Measurements from ENCODE around the gene ARID1B. TPM values are rescaled to one million over a fixed set of nuclear protein-coding genes. Genes with fewer than 3 reads are reported as not detected.

ARID1B gene
- total RNA-seq, 4 donors from 2014 or later = 87.1 to 194 (median 115) TPM

DNA sequence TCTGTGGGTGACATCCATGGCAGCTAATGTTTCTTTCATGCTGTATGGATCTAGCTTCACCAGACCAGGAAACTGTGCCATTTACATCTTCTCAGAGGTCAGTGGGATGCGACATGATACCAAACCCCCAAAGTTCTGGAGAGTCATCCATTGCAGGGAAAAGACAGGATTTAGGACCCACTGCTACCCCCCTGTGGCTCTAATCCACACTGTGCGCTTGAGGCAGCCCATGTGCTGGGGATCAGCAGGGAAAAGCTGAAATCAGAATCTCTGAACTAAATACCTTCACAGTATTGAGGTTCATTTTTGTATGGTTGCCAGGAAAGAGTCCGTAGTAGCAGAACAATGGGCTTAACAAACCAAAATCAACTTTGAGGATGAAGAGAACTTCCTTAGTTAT lies 381.7 kb downstream of the ARID1B start:
- no peak overlapping the region for H3K27ac ChIP-seq

DNA sequence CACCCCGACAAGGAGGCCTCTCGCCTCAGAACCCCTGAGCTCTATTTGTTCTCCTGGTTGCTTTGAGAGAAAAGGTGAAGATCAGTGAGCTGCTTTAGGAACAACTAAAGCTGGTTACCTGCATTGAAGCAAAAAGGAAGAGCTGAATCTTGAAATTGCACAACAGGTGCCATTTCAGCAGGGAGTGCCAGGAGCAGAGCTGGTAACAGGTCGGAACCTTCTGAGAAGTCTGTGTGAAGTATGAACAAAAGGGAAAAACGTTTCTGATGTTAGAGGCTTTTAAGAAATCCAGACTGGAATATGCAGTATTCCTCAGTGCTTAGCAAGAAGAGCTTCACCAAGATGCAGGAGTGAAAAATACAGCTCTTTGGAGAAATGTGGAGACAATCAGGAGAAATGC lies 382.2 kb downstream of the ARID1B start:
- no peaks in the 10 kb centered on the region for H3K27me3 ChIP-seq
- H3K36me3 ChIP-seq = no peaks in the 10 kb centered on the region
- no peaks in the 10 kb centered on the region for H3K9me3 ChIP-seq
- in situ Hi-C loops (cut with MboI; ENCODE audit: low pct_ligation_motif_present in 1 of 4, low pct_unique_long_range_greater_than_20kb in 1 of 4, low sequenced_read_pairs in 3 of 4) (no loop called here), intact Hi-C loops (cut with DNase I; ENCODE audit: low total_unique reads) (no loop called here)
- no peak for TF ChIP-seq POLR2AphosphoS5 (IDR thresholded peaks at IDR 0.05)
- TF ChIP-seq, protein P1, sequence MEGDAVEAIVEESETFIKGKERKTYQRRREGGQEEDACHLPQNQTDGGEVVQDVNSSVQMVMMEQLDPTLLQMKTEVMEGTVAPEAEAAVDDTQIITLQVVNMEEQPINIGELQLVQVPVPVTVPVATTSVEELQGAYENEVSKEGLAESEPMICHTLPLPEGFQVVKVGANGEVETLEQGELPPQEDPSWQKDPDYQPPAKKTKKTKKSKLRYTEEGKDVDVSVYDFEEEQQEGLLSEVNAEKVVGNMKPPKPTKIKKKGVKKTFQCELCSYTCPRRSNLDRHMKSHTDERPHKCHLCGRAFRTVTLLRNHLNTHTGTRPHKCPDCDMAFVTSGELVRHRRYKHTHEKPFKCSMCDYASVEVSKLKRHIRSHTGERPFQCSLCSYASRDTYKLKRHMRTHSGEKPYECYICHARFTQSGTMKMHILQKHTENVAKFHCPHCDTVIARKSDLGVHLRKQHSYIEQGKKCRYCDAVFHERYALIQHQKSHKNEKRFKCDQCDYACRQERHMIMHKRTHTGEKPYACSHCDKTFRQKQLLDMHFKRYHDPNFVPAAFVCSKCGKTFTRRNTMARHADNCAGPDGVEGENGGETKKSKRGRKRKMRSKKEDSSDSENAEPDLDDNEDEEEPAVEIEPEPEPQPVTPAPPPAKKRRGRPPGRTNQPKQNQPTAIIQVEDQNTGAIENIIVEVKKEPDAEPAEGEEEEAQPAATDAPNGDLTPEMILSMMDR (IDR thresholded peaks at IDR 0.05) = no peak
- no peak for TF ChIP-seq EP300 (IDR thresholded peaks at IDR 0.05; ENCODE audit: low read depth)
- no peak for TF ChIP-seq POLR2A (IDR thresholded peaks at IDR 0.05)
- WGBS, 2 donors (ENCODE audit: low coverage in 1 of 2) = 75 to 78% methylated on average over 4 of the region's 4 CpGs
- H3K27ac ChIP-seq = no peak overlapping the region
- H3K4me1 ChIP-seq = no peaks in the 10 kb centered on the region
- no peak for DNase-seq
- H3K4me3 ChIP-seq = no peak overlapping the region

More for the DNA sequence above, 381.7 kb downstream of the ARID1B start:
- in situ Hi-C loops (cut with MboI; ENCODE audit: low pct_ligation_motif_present in 1 of 4, low pct_unique_long_range_greater_than_20kb in 1 of 4, low sequenced_read_pairs in 3 of 4) = no loop called here
- TF ChIP-seq POLR2AphosphoS5 (IDR thresholded peaks at IDR 0.05) (no peak), EP300 (IDR thresholded peaks at IDR 0.05; ENCODE audit: low read depth) (no peak), POLR2A (IDR thresholded peaks at IDR 0.05) (no peak)
- TF ChIP-seq, protein P1 (IDR thresholded peaks at IDR 0.05) = no peak
- no peaks in the 10 kb centered on the region for H3K36me3 ChIP-seq
- H3K4me3 ChIP-seq = no peak overlapping the region
- DNase-seq = no peak
- 86 to 88% methylated on average over 1 to 3 of the region's 3 CpGs for WGBS, 2 donors (ENCODE audit: low coverage in 1 of 2)
- no peaks in the 10 kb centered on the region for H3K4me1 ChIP-seq
- H3K9me3 ChIP-seq = no peaks in the 10 kb centered on the region
- no peaks in the 10 kb centered on the region for H3K27me3 ChIP-seq
- intact Hi-C loops (cut with DNase I; ENCODE audit: low total_unique reads) = no loop called here

DNA sequence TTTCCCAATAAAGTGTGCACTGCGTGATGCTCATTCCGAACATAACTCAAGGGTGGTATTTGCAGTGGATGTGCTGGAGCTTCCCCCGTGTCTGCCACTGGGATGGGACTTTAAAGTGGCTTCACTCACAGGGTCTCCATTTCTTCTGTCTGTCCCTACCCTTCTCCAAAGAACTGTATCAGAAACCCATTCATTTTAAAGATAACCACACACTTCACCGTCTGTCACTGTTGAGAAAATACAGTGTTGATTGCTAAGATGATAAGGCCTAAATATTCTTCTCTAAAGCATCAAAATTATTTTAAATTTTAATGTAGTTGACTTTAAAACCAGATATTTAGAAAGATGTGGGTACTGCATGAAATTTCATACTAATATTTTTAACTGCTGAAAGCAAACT lies 384.7 kb downstream of the ARID1B start:
- H3K36me3 ChIP-seq = peaks cover 0 to 1% (median 0%) of the 10 kb centered on the region in 4 donors
- H3K9me3 ChIP-seq = no peaks in the 10 kb centered on the region
- H3K27ac ChIP-seq = no peak overlapping the region
- WGBS, 2 donors (ENCODE audit: low coverage in 1 of 2) = 87 to 100% methylated on average over 1 to 4 of the region's 4 CpGs
- H3K4me3 ChIP-seq = no peak overlapping the region
- DNase-seq = no peak
- TF ChIP-seq EP300 (IDR thresholded peaks at IDR 0.05; ENCODE audit: low read depth) (no peak), POLR2AphosphoS5 (IDR thresholded peaks at IDR 0.05) (no peak), POLR2A (IDR thresholded peaks at IDR 0.05) (no peak)
- TF ChIP-seq, protein P1 (IDR thresholded peaks at IDR 0.05) = no peak
- in situ Hi-C loops (cut with MboI; ENCODE audit: low pct_ligation_motif_present in 1 of 4, low pct_unique_long_range_greater_than_20kb in 1 of 4, low sequenced_read_pairs in 3 of 4) (no loop called here), intact Hi-C loops (cut with DNase I; ENCODE audit: low total_unique reads) (no loop called here)
- H3K4me1 ChIP-seq = no peaks in the 10 kb centered on the region
- no peaks in the 10 kb centered on the region for H3K27me3 ChIP-seq

DNA sequence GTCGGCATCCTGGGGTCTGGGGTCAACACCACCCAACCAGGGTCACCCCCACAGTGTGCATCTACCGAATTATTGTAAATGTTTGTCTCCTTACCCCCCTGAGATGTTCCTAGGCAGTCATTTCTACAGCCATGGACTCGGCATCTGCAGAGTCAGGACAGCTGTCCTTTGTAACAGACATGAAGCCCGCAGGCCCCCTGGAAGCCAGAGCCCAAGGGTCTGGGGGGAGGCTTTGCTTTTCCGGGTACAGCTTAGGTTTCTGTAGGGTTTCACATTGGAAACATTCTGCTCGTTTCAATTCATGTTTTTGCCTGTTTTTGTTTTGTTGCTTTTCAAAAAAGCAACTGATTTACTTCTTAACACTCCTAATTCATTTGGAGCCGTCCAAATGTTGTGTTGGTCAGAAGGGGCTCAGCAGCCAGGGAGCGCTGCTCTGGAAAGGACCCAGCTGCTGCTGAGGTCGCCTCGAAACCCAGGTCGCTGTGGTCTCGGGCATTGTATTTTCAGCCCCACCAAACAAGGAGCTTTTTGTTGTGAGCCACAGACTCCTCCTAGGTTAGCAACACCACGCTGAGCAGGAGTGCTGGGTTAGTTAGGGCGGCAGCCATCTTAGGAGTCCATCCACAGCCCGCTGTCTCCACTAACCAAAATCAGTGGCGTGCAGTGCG lies 385.7 kb downstream of the ARID1B start:
- H3K36me3 ChIP-seq = peaks cover 0 to 5% (median 0%) of the 10 kb centered on the region in 4 donors
- in situ Hi-C loops (cut with MboI; ENCODE audit: low pct_ligation_motif_present in 1 of 4, low pct_unique_long_range_greater_than_20kb in 1 of 4, low sequenced_read_pairs in 3 of 4) (no loop called here), intact Hi-C loops (cut with DNase I; ENCODE audit: low total_unique reads) (no loop called here)
- DNase-seq = no peak
- H3K27ac ChIP-seq = no peak overlapping the region
- 89% methylated on average over 17 of the region's 17 CpGs; no CpG with 5 or more reads in 1 of the 2 donors for WGBS, 2 donors (ENCODE audit: low coverage in 1 of 2)
- H3K4me3 ChIP-seq = no peak overlapping the region
- TF ChIP-seq POLR2AphosphoS5 (IDR thresholded peaks at IDR 0.05) (no peak), POLR2A (IDR thresholded peaks at IDR 0.05) (no peak), EP300 (IDR thresholded peaks at IDR 0.05; ENCODE audit: low read depth) (no peak)
- TF ChIP-seq, protein P1 (IDR thresholded peaks at IDR 0.05) = no peak
- no peaks in the 10 kb centered on the region for H3K4me1 ChIP-seq
- H3K27me3 ChIP-seq = no peaks in the 10 kb centered on the region
- no peaks in the 10 kb centered on the region for H3K9me3 ChIP-seq

All from transverse colon (tissue), 4 donors.